Limb (tissue), 2 donors: ENCODE data around the gene STX8.
"Not testable (repeated sequence)": the region's sequence is repeated elsewhere in the genome, so short reads cannot be mapped to it uniquely, and the experiment has no call there.

Source experiments
- DNase-seq, 2 donors: peaks; one replicate each; pipeline ENCODE4 v3.0.0-alpha.2; 2016; ENCODE audit errors: extremely low spot score in 2 of 2

The STX8 gene

DNA sequence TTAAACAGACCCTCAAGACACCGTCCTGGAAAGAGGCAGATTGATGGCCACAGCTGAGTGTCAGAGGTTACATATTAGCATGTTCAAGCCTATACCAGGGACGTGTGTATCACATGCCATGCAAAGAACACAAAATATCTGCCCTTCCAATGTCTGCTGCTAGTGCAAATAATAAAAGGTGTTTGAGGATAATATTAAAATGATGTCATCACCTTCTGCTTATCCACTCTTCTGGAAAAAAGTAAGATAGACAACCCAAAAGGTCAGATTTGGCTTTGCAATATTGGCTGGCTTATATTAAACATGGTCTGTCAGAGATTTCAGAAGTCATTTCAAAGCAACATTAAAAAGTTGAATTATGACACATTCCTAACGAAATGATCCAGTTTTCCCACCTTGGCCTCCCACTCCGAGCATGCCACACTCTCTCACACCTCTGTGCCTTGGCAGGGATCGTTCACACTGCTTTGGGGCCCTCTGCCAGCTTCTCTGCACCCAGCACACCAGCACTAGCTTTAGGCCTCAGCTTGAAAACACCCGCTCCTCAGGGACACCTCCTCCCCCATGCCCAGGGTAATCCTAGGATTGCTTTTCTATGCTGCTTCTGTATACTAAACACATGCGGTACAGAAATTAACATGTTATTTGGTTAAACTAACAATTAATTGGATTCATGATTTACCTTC is 306.1 kb downstream of the STX8 start:
- no peak for DNase-seq

DNA sequence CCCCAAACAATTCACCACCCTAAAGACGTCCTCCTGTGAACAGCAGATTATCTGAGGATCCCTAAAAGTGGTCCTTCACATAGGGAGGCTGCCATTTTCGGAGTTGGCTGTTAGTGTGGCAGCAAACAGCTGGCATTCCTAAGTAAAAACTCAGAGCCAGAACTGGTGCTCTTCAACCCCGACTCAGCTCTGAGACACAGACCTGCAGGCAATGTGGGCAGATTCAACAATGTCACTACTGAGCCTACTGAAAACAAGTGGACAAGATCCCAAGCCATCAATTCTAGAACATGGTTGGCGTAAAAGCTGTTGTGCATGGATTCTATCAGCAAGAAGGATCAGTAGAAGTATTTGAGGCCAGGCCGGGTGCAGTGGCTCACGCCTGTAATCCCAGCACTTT is 307.1 kb downstream of the STX8 start:
- DNase-seq: no peak

DNA sequence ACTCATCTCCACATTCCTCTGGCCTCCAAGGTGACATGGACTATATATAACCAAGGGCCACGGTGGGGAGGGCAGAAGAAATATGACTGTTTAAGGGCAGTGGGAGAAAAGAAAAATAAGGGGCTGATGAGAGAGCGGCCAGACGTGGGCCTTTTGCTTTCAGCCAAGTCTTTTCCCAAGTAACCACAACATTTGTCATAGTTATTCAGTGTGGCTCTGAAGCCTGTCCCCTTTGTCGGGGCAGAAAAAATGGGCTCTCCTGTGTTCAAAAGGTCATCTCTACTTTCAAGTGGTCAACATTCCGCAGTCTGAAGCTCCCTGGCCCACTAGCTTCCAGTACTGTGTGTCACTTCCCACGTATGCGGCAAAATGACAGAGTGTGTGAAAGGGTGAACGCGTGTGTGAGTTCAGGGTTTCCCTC is 308.9 kb downstream of the STX8 start:
- no peak for DNase-seq

DNA sequence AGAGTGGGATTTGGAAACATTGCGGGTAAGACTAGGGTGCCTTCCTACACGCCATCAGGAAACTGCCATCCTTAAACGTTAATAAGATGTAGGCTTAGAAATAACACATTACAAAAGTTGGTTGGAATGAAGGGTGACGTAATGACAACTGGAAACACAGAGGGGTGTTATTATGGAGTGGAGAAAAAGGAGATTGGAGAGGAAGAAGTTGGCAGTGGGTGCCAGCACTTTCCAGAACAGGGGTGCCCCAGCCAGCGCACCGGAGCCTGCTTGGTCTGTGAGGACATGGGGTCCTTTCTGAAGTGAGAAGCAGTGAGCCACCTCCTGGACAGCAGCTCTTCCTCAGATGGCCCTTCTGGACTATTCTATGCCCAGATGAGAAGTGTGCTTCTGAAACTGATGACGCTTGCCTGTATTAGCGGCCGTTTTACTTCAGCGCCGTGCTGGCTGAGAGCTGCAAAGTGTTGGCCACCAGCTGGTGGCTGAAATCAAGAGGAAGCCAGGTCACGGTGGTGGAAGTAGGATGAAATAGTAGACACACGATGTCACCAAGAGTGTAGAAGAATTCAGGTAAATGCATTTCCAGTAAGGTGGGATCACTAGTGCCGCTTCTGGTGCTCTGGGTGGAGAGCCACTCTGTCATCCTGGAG is 309.5 kb downstream of the STX8 start:
- no peak for DNase-seq

DNA sequence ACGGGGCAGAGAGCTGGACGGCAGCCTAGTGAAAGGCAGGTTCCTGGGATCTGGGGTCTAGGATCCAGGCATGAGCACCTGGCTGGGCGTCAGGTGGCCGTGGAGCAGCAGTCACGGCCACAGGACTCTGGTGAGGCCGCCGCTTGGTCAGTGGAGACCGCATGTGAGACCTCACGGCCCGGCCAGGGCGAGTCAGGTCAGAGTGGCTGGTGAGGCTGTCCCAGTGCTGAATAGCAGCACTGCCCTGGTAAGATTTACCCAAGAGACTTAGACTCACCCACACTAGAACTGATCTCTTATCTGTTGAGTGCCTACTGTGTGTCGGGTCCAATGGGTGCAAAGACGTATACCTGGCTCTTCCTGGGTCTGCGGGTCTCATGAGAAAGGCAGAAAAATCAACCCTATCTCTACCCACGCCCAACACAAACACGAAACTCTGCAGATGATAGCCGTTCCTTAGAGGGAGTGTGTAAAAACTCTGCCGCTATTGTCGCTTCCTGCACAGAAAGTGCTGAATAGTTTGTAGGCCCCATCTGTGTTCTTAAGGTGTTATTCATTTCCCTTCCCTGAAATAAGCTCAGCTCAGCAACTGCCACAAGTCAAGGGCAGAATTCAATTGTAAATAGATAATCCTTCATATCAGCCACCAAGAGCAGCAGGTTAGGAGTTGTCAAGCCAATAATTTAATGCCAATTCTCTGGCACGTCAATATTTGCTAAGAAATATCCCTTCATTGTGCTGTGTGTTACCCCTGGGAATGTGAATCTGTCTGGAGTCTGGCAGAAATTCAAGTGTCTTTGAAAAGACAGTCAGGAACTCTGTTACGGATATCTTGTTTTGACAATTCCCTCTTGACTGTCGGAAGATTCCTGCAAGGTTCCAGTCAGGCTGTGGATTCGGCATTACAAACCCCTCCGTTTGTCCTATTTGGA is 314.3 kb downstream of the STX8 start:
- no peak for DNase-seq

DNA sequence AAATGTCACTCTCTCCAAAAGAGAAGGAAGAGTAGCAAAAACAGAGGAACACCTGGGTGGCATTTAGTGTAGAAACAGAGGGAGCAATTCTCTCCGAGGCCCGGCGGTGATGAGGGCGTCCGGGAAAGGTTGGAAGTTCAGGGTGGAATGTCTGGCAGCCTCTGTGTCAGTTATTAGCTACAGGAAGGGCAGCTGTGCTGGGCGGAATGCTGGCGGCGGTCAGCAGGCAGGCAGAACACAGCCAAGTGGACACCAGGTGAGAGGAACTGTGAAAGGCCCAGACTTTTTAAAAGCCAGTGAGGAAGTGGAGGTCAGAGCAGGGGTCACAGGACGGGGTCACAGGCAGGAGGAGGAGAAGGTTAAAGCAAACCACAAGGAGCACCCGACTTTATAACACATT is 316.2 kb downstream of the STX8 start:
- no peak for DNase-seq

DNA sequence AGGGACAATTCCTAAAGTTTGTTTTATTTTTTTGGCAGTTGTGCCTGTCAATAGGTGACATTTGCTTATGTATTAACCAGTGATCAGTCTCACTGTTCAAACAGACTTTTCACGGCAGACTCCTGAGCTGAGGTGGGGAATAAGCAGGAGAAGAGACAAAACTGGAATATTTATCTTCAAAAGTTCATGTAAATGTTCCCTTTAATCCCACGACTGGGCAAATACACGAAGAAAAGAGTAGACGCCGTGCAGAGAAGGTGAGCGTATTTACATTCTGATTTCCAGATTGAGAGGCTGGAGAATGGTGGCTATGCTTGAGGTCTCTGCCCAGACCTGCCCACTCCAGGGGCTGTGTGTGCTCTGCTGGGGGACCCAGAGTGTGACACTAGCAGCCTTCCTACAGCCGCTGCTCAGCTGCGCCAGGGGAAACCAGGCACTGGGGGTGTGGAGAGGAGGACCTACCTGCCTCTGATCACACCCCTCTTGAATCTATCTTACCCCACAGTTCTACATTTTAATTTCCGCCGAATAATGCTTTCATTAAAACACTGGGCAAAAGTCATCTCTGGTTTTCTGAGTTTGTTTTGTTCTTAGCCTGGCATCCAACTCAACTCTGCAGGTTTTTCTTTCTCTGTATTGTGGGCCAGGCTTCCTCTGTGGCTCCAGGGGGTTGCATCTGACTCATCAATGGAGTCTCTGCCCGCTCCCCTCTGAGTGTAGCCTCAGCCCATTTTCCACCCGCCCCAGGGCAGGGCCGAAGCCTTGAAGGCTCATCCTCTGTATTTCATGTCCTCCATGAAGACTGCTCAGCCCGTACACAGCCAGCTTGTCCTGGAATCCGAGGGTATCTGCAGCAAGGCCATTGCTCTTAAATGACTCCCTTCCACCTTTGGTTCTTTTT is 317.3 kb downstream of the STX8 start:
- DNase-seq: no peak

DNA sequence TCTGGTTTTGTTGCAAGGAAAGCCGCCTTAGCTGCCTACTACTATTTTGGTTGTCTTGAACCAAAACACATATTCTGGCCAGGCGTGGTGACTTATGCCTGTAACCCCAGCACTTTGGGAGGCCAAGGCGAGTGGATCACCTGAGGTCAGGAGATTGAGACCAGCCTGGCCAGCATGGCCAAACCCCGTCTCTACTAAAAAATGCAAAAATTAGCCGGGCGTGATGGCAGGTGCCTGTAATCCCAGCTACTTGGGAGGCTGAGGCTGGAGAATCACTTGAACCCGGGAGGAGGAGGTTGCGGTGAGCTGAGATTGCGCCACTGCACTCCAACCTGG is 318.0 kb downstream of the STX8 start:
- DNase-seq: not testable (repeated sequence)

DNA sequence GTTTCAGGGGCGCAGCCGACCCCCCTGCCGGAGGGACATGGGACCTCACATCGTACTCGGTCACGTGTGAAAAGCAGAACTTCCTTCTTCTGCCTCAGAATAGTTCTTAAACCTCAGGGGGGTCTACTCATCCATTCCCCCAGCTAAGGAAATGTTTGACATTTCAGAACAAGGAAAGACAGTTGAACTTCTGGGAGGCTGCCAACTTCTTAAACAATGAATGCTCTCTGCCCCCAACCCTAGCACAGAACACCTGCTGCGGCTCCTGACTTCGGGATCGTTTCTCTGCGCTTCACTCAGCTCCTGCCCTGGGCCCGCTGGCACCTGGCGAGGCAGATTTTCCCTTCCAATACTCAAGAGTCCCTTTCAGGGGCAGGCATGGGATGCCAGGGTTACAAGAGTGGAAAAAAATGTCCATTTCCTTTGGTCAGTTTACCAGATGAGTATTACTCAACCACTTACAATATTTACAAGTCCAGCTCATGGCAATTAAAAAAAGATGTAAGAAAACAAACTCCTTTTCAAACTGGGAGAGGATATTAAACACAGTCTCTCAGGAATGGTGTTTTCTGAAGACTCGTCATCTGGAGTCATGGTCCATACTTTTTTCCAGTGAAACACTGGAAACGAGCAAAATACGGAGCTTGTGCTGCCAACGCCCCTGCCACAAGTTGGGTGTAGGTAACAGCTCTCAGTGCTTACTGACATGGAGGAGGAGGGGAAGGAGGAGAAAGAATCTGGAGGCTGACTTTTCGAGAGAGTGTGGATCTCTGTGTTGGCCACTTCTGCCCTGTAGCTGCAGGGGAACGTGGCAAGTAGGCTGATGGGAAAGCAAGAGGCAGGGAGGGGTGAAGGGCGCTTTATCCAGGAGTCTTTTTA is 318.6 kb downstream of the STX8 start:
- DNase-seq: no peak

DNA sequence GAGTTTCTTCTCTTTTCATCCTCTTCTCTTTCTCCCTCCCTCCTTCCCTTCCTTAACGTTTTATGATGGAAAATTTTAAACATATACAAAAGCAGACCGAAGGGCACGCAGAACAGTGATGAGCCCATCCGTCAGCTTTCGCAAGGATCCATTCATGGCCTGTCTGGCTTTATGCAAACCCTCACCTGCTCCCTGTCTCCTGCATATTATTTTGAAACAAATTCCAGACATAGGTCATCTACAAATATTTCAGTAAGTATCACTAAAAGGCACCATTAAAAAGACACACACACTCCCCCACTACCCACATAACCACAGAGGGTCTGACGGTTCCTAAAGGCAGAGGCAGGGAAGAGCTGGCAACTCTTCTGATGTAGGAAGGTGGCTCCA is 319.3 kb downstream of the STX8 start:
- DNase-seq: no peak

DNA sequence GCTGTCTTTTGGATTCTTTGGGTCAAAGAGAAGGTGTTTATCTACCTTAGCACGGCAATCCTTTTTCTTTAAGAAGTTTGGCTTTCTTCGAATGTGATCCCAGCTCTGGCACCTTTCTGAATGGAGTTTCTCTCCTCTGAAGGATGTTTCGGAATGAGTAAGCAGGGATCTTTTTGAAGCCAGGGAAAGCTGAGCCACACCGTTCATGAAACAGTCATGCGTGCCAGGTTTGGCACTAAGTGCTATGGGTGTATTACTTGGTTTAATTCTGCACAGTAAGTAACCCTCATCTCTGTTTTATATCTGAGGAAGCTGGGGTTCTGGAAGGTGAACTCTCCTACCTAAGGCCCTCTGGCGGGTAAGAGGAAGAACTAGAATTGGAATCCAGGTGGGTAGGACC is 319.8 kb downstream of the STX8 start:
- no peak for DNase-seq

DNA sequence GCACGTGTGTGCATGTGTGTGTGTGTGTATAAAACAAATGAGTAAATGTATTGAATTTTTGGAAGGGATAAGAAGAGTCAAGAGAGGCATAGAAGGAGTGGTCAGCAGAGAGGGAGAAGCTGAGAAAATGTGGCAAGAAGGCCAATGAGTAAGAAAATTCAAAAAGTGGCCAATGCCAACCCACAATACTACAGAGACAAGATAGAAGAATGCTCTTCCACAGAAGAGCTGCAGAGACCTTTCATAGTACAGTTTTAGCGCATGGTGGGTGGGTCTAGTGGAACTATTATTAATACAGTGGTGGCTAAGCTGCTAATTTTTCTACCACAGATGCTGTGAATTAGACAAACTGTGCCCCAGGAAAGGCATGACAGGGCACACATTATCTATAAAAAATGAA is 320.8 kb downstream of the STX8 start:
- no peak for DNase-seq

DNA sequence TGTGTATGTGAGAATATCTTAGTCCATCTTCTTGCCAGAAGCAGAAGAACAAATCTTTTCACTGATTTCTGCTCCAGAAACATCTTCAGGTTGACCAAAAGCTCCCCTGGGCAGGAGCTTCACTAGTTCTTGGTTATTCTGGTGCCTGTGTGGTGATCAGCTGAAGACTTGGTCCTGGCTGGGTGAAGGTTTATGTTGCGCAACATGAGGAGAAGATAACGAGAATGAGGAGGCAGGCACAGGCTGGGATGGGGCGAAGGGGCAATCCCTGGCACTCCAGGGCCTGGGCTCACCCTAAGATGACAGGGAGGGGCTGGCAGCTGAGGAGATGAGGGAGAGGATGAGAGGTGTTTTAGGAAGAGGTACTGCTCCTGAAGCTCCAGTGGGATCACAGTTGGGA is 322.3 kb downstream of the STX8 start:
- DNase-seq: no peak

DNA sequence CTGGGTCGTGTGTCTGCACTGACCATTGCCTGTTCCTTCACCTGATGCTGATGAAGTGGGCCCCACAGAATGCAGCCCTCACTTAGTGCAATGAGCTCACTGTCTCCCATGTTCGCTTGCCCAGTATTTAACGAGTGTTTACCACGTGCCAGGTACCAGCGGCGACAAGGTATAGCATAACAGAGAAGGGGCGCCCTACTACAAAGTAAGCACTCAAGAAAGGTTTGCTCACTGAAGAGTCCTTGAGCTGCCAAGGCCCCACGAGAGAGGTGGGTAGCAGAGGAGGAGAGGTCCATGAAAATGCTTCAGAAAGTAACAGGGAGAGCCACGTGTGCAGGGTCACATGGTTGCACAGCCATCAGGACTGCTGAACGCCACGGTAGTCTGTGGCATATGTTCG is 324.3 kb downstream of the STX8 start:
- no peak for DNase-seq

DNA sequence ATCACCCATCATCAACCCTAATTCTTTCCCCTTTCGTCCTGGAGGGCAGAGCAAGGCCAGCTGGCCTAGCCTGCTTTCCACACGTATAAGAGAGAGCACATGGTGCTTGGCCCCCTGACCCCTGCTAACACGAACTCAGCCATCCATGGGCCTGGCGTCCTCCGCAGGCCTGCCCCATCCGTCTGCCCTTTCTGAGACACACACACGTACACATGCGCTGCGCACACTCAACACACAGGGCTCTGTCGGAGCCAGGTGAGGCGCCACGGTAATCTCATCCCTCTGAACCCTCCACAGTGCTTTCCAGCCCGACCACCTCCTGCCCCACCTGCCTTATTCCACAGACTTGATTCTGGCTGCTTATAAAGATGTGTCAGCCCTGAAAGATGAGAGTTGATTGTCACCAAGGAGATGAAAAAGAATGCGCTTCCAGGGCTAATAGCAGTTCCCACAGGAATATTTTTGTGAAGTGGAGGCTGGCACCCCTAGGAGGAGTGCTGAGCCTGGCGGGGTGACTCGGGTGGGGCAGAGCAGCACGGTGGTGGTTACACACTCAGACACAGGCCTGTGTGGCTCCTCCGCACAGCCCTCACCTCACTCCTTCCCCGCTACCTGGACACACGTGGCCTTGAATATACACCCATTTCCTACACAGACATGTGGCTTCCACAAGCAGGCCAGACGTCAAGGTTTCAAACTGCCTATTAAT is 326.2 kb downstream of the STX8 start:
- DNase-seq: no peak

DNA sequence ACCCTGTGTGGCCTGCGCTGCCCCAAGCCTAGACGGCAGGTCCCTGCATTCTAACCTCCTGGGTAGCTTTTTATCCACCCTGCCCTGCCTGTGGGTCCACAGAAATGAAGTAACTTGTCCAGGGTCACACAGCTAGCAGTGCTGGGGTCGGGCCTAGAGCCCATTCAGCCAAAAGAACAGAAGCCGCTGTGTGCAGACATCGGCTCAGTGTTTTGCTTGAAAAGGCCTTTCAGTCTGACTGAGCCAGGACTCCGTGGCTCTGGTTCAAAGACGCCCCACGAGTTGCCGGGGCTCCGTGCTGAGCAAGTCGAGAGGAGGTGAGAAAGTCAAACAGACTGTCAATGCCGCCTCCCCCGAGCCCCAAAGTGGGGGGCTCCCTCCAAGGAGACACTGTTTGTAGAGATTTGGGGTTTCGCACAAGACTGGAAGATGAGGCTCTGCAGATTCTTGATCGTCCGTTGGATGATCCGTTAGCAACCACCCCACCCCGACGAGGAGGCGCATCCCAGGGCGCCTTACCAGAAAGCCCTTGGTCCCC is 328.1 kb downstream of the STX8 start:
- DNase-seq: no peak

DNA sequence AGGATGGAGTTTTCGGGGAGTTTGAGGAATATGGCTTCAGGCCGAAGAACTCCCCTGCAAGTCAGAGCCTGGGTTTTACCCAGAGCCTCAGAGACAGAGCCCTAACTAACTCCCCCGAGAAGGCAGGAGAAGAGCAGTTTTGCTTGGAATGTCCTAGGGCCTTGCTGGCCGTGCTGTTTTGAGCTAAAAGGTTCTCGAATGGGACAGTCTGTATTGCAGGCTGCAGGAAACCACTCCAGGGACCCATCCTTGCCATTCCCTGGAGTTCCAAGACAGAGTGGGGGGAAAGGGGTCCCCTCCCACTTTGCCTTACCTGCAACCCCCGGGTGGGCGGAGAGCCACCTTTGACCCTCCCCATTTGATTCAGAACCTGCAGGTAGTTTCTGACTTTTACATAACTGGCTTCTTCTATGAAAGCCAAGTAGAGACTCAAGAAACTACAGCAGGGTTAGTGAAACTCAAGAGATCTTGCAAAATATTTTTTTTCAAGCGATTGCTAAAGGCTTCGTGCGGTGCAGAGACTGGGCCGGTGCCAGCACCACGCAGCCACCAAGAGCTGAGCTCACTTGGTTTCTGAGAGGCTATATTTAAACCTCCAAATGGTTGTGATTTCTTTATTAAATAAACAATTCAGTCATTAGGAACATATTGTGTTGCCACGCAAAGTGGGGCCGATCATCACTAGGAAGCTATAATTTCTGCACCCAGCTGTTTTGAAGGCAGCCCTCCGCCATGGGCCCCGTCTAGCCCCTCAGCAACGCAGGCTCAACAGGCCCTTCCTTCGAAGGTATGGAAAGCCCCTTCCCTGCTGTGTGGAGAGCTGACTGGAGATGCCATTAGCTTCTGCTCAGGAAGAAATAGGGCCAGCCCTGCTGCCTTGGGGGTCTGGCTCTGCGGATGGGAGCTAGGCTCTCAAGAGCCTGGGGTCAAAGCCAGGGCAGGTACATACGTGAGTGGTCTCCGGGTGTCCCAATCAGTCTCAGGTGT is 331.3 kb downstream of the STX8 start:
- no peak for DNase-seq

DNA sequence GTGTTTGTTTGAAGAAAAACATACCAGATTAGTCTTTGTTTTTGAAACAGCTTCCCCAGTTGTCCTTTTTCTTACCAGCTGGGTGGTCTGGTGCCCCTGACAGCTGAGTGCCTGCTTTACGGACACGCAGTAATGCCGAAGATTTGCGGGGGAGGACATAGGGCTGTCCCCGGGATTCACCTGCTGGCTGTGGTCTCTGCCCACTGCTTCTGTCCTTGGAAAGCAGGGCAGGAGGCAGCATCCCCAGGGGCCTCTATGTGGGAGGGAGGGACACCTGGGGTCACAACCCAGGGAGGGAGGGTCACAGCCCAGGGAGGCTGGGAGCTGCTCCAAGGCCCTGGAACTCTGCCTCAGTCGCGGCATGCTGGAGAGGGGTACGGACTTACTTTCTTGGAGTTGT is 332.6 kb downstream of the STX8 start:
- no peak for DNase-seq
